Epidermal melanocyte (primary cell): ENCODE results near the gene NME5.

Experiments
- DNase-seq: peaks from one replicate; pipeline ENCODE4 v3.0.0; 2011; ENCODE audit warnings: low spot score; ENCODE audit not compliant: insufficient read length

NME5 gene

GRCh38 chr5:138139781-138140090, 508 bp upstream of the NME5 start:
- DNase-seq = no peak

- DNase-seq = no peak
Measured at GRCh38 chr5:138132543-138132942, 6.7 kb downstream of the NME5 start.

DNA sequence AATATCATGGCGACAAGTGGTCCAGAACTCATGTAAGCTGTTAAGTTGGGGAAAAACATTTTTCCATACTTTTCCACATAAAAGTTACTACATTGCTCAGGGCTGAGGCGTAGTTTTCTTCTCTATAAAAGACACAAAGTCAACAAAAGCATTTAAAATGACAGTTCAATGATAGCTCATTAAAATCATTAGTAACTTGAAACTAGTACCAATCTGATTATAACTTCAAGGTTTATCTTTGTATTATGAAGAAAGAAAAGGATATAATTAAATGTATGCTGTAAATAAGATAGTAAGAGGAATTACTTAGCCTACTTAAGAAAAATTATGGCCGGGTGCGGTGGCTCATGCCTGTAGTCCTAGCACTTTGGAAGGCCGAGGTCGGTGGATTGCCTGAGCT, 9.9 kb downstream of the NME5 start:
- no peak for DNase-seq

GRCh38 chr5:138128334-138128733, 10.9 kb downstream of the NME5 start:
- no peak for DNase-seq

- DNase-seq = no peak
Measured at GRCh38 chr5:138115254-138115653, 24.0 kb downstream of the NME5 start.

- no peak for DNase-seq
Measured at GRCh38 chr5:138111937-138112336, 27.3 kb downstream of the NME5 start.

DNA sequence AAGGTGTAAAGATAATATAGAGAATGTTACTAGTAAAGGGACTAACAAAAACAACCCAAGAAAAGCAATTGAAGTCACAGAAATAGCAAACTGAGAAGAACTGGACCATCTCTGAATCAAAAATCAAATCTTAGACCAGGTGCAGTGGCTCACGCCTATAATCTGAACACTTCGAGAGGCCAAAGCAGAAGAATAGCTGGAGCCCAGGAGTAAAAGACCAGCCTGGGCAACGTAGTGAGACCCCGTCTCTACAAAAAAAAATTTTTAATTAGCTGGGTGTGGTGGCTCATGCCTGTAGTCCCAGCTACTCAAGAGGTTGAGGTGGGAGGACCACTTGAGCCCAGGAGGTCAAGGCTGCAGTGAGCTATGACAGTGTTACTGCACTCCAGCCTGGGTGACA, 28.0 kb downstream of the NME5 start:
- DNase-seq = no peak

DNA sequence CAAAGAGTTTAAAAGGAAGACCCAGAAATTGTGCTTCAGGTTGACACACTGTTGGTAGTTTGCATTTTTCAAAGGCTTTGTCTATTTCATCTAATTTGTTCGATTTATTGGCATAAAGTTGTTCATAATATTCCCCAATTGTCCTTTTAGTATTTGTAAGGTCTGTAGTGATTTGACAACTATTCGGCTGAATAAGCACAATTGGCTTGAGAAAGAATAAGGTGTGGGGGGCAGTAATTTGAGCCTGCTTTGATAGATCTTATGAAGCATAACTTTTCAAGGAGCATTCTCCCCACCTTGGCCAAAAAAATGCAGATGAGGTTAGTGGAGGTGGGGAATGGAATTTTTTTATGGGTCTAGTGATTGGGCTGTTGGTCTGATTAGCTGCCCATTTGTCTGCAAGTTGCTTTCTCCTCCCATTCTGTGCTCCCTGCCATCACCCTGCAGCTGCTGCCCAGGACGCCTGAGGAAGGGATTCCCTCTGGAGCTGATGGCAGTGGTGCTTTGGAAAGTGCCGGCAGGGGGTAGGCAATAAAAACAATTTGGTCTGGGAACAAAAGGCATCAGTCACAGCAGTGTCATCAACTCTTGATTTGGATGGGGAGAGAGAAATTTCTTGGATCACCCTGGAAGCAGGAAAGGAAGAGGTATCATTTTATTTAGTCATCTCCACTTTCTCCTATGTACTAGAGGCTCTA, 28.8 kb downstream of the NME5 start:
- no peak for DNase-seq

DNA sequence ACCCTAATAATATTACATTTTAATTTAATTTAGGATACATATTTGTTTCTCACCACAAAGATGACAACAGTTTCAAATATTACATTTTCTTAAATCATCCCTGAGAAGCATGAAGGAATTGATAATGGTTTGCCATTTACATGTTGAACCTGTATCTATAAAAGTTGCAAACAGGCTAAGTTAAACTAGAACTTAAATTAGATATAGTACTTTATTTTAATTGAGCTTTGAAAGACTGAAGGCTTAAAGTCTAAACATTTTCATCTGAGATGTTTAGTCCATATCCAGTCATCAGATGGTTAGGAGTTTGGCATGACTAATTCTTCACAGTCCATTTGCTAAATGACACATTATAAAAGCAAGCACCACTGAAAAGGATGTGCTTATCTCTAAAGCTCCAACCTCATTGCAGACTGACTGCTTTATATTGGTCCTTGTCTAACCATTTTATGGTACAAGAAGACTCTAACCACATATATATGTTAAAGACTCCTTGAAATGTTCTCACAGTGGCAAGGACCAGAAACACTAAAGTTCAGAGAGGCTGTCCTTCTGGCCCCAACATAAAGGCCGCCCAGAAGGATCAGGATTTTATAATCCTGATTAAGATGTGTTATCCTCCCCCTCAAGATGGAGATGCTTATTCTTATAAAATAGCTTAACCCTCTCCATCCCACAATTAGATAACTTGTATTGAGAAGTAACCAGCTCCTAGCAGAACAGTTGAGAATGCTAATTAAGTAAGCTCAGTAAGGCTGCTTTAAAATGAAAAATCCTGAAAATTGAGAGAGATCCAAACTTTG, 29.6 kb downstream of the NME5 start:
- DNase-seq = no peak

DNA sequence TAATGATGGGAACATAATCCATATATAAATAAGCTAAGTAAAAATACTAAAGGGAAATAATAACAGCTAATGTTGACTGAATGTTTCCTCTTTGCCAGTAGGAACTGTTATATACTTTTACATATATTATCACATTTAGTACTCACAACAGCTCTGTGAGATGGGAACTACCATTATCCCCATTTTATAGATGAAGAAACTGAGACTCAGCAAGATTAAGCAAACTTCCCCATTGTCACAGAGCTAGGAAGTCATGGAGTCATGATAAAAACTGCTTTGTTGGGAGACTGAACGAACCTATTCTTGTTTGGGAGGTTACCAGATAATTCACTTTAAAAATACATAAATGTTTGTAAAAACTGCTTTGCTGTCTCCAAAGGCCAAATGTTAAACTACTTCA, 32.0 kb downstream of the NME5 start:
- DNase-seq = no peak

DNA sequence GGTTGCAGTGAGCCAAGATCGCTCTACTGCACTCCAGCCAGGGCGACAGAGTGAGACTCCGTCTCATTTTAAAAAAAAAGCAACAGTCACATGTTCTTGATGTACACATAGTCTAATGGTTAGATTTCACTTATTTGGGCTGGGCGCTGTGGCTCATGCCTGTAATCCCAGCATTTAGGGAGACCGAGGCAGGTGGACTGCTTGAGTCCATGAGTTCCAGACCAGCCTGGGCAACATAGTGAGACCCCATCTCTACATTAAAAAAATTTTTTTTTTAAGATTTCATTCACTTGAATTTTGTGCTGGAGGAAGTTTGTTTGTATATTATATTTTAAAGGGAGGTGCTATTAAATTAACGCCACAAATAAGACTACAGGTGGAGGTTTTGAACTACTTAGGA, 33.5 kb downstream of the NME5 start:
- DNase-seq = no peak

GRCh38 chr5:138103319-138103637, 36.0 kb downstream of the NME5 start:
- DNase-seq = no peak

DNA sequence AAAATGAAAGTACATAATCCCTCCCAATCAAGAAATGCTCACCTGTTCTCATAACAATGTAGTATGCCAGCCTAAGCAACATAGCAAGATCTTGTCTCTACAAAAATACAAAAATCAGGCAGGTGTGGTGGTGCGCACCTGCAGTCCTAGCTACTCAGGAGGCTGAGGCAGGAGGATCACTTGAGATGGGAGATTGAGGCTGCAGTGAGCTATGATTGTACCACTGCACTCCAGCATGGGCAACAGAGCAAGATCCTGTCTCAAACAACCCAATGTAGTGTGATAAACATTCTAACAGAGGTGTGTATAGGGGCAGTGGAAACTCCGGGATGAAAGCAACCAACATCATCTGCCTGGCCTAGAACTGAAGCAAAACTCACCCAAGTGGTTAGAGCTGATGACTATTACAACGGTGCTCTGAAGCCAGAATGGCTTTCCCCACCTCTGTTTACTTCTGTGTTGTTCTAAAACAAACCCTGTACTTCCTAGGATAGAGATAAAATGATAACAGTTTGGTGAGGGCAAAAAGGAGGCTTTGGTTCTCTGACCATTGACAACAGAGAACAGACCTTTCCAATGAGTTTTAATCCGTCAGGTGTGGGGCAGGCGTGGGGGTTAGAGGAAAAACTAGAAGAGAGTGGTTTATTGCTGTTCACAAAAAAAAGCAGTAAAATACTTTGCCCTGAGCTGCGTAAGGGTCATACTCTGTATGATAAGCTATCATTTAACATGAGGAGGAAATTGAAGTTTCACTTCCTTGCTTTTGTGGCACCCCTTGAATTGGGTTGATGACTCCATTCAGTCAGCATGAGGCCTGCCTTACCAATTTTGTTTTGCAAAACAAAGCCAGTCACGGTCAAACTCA, 36.5 kb downstream of the NME5 start:
- DNase-seq = no peak

DNA sequence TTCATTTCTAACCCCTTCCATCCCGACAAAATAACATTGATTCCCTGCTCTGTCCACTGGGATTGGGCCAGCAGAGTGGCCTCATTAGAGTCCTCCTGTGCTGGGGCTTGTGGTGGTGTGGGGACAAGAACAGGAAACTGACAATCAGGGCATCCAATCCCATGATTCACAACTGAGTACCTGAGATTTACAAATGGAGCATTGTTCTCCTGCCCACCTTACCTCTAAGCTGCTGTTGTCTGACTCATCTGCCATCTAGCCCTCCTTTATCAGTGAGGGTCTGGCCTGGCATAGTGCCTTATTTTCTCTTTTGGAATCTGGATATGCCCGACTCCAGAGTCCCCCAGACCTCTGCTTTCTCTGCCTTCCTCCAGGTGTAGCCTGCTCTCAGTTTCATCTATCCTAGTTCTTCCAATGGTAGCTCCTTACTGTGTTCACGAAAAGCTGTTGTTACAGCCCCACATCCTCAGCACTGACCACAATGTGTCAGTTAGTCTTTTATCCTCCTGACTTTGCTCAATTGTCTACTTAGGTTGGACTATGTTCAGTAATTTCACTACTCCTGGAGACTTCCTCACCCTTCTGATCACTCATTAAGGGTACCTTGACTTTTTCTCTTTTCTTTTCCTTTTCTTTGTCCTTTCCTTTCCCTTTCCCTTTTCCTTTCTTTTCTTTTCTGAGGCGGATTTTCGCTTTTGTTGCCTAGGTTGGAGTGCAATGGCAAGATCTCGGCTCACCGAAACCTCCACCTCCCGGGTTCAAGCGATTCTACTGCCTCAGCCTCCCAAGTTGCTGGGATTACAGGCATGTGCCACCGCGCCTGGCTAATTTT, 42.0 kb downstream of the NME5 start:
- no peak for DNase-seq

GRCh38 chr5:138096363-138096762, 42.9 kb downstream of the NME5 start:
- DNase-seq = no peak

DNA sequence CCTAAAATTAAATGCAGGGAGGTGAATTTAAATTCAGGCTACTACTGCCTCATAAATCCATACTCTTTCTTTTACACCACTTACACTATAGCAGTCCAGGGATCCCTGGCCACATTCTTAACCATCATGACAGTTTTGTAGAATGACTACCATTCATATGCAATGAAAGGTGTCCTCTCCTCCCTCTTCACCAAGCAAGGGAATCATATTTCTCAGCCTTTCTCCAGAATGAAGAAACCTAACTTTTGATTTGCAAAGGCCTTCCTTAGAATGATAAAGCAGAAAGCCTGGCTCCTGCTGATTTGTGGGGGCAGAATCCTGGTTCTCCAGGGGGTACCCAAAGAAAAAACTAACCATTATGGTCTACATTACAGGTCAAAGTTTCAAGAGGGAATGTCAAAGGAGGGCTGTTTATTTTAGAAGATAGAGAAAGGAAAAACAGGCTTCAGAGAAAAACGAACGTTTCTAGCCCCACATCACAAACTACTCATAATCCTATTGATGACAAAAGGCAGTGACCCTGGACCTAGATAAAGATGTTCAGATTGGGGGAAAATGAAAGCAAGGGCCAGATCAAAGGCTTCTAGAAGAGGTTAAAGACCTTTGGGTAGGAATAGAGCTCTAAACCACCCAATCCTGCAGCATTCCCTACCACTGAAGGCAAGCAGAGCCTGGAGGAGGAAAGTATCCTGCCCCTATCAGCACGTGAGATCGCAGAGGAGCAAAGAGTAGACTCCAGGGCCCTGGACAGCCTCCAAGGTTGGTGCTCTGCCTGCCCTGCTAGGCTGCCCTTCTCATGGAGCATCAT, 43.9 kb downstream of the NME5 start:
- DNase-seq = no peak

GRCh38 chr5:138093036-138093435, 46.2 kb downstream of the NME5 start:
- DNase-seq = no peak

DNA sequence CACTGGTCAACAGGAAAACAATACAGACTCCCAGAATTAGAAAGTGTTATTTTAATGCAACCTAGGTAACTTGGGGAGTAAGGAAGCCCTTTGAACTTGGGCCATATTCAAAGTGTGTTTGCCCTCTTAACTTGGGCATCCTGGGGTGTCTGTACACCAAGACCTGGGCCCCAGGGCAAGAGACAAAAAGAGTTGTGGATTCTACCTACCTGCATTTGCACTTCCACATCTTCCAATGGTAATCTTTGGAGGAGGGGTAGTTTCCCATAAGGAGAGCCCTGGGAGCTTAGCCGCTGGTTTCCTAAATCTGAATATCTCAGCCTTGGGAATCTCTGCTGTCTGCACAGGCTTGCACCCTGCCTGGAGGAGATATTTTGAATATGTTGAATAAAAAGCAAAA, 46.9 kb downstream of the NME5 start:
- DNase-seq = no peak

DNA sequence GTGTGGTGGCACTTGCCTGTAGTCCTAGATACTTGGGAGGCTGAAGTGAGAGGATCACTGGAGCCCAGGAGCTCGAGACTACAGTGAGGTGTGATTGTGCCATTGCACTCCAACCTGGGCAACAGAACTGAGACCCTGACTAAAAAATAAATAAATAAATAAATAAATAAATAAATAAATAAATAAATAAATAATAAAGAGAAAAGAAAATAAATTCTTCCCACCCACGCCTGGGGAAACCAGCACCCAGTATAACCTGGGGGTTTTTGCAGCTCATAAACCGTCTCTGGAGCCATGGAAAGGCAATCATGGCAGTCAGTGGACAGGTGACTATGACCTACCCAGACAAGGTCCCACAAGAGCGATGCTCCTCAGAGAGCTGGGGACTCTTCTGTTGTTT, 47.5 kb downstream of the NME5 start:
- no peak for DNase-seq

DNA sequence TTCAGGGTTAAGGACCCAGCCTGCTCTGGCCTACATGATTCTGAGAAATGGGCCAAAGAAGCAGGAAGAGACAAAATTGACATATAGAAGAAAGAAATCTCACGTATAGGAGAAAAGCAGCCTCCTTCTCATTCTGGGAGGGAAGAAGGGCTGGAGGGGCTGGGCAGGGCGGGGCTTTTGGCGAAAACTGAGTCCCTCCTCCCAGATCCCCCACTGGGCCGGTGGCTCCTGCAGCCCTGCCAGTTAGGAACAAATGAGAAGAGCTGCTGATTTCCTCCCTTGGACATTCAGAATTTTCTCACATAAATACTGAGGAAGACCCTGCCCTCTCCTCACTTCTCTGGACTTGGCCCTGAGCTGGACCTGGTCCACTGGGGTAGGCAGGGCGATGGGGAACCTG, 55.5 kb downstream of the NME5 start, which contains the start of gene WNT8A:
WNT8A (plus strand) TSS at position 332 of the 400 bp plus-strand sequence. CDS start 95 bp downstream, outside the sequence.
- DNase-seq = no peak

DNA sequence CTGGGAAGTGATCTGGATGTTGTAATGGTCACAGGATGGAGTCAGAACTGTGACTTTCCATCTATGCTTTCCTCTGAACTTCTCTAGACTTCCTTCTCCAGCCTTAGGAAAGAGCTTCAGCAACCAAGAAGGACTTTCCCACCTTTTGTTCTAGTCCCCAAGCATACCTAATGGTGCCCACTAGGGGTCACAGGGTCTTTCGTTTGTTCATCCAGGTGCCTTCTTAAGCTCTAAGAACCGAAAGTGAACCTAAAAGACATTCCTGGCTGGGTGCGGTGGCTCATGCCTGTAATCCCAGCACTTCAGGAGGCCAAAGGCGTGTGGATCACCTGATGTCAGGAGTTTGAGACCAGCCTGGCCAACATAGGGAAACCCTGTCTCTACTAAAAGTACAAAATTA, 57.2 kb downstream of the NME5 start:
- no peak for DNase-seq
